ENCODE results near the gene NTRK3. TPM values are rescaled to one million over a fixed set of nuclear protein-coding genes. Genes with fewer than 3 reads are reported as not detected.

The NTRK3 gene
- total RNA-seq, 1 donor from 2014 or later, result 6.4 TPM

- no peaks in the 10 kb centered on the region for H3K36me3 Mint-ChIP-seq (ENCODE audit: low read depth, unreplicated experiment)
- no peak overlapping the region for H3K4me3 Mint-ChIP-seq (ENCODE audit: unreplicated experiment)
- DNase-seq (ENCODE audit: low spot score), result no peak
- H3K9me3 Mint-ChIP-seq (ENCODE audit: unreplicated experiment), result no peaks in the 10 kb centered on the region
- peaks cover 15% of the 10 kb centered on the region for H3K4me1 Mint-ChIP-seq (ENCODE audit: unreplicated experiment)
- peaks cover 3% of the 10 kb centered on the region for H3K27me3 Mint-ChIP-seq (ENCODE audit: unreplicated experiment)
- no peak for TF ChIP-seq CTCF (IDR thresholded peaks at IDR 0.05; ENCODE audit: unreplicated experiment)
- no peak overlapping the region for H3K27ac Mint-ChIP-seq (ENCODE audit: unreplicated experiment)
Measured at GRCh38 chr15:88083811-88084760, 172.5 kb downstream of the NTRK3 start.

GRCh38 chr15:88080616-88081015, 175.9 kb downstream of the NTRK3 start:
- Mint-ChIP-seq H3K4me3 (ENCODE audit: unreplicated experiment) (no peak overlapping the region), H3K27me3 (ENCODE audit: unreplicated experiment) (peaks cover 9% of the 10 kb centered on the region), H3K36me3 (ENCODE audit: low read depth, unreplicated experiment) (no peaks in the 10 kb centered on the region), H3K27ac (ENCODE audit: unreplicated experiment) (no peak overlapping the region), H3K9me3 (ENCODE audit: unreplicated experiment) (no peaks in the 10 kb centered on the region), H3K4me1 (ENCODE audit: unreplicated experiment) (peaks cover 12% of the 10 kb centered on the region)
- no peak for DNase-seq (ENCODE audit: low spot score)
- TF ChIP-seq CTCF (IDR thresholded peaks at IDR 0.05; ENCODE audit: unreplicated experiment), result no peak

- H3K4me1 Mint-ChIP-seq (ENCODE audit: unreplicated experiment), result peaks cover 8% of the 10 kb centered on the region
- peaks cover 7% of the 10 kb centered on the region for H3K27me3 Mint-ChIP-seq (ENCODE audit: unreplicated experiment)
- no peak overlapping the region for H3K27ac Mint-ChIP-seq (ENCODE audit: unreplicated experiment)
- no peak for DNase-seq (ENCODE audit: low spot score)
- no peaks in the 10 kb centered on the region for H3K36me3 Mint-ChIP-seq (ENCODE audit: low read depth, unreplicated experiment)
- H3K9me3 Mint-ChIP-seq (ENCODE audit: unreplicated experiment), result no peaks in the 10 kb centered on the region
- no peak overlapping the region for H3K4me3 Mint-ChIP-seq (ENCODE audit: unreplicated experiment)
- no peak for TF ChIP-seq CTCF (IDR thresholded peaks at IDR 0.05; ENCODE audit: unreplicated experiment)
Measured at GRCh38 chr15:88077296-88078020, 179.1 kb downstream of the NTRK3 start.

- Mint-ChIP-seq H3K4me1 (ENCODE audit: unreplicated experiment) (peaks cover 4% of the 10 kb centered on the region), H3K36me3 (ENCODE audit: low read depth, unreplicated experiment) (no peaks in the 10 kb centered on the region), H3K27ac (ENCODE audit: unreplicated experiment) (no peak overlapping the region), H3K9me3 (ENCODE audit: unreplicated experiment) (no peaks in the 10 kb centered on the region), H3K27me3 (ENCODE audit: unreplicated experiment) (peaks cover 7% of the 10 kb centered on the region), H3K4me3 (ENCODE audit: unreplicated experiment) (no peak overlapping the region)
- TF ChIP-seq CTCF (IDR thresholded peaks at IDR 0.05; ENCODE audit: unreplicated experiment), result no peak
- no peak for DNase-seq (ENCODE audit: low spot score)
Measured at GRCh38 chr15:88076328-88076727, 180.2 kb downstream of the NTRK3 start.

All from endothelial cell (in vitro differentiated cells).